K562 treated with DMSO at 1 percent for 4 hours (cell line): ENCODE measurements around the gene BDH2. TPM values are rescaled to one million over a fixed set of nuclear protein-coding genes. Genes with fewer than 3 reads are reported as not detected.

ENCODE experiments used
- total RNA-seq: library from RNA; unstranded; fragments of 300-600 nt; gene quantifications from 2 replicates; pipeline ENCODE4 v1.2.3, GENCODE V29; 2022; ENCODE audit not compliant: insufficient read depth

Gene BDH2
- 7.3 and 12.8 TPM in 2 replicates for total RNA-seq

DNA sequence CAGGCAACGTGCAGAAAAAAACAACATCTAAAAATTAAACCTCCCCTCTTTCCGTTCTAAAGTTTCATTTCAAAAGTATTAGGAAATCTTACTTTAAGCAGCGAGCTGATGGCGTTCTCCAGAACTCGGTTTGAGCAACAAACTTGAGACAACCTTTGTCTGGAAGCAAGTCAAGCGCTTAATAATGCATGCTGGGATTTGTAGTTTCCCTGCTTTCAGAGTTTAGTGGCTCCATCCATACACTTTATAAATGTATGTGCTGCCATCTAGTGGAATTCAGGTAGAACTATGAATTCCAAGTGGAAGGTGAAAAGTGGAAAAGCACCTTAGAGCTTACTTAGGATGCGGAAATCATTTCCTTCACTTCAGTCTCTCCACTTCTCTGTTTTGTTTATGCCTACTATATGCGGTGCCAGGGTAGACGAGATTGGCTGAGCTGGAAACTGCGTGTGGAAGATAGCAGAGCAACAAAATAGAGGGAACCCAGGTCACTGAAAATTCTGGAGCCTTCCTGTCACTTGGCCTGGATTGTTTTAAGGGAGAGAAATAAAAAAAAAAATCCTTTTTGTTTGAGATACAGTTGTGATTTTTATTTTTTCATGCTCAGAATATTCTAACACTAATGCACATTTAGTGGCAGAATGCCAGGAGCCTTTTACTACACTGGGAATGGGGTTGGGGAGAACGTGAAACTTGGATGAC lies at the start of gene BDH2:
Gene BDH2 (minus strand): TSS at position 144 of the 702 bp plus-strand sequence. CDS start 3,580 bp downstream, outside the sequence.

GRCh38 chr4:103076747-103077347 lies 22.8 kb downstream of the BDH2 start, which contains the start of gene SLC9B2:
Gene SLC9B2 (minus strand): TSS chr4:103076761. CDS start chr4:103067550, 9,211 bp downstream.

Other genes starting within 250 kb of the BDH2 start
- gene CISD2, start 230.8 kb downstream of the BDH2 start, total RNA-seq = 38.1 and 38.3 TPM in 2 replicates
- gene SLC9B1, start 80.1 kb downstream of the BDH2 start, total RNA-seq = not detected in 2 replicates
- gene SLC9B2, start 23.1 kb downstream of the BDH2 start, total RNA-seq = 4.3 and 6.6 TPM in 2 replicates
- gene CENPE, start 98.5 kb upstream of the BDH2 start, total RNA-seq = 9.5 and 21.4 TPM in 2 replicates